Mesothelial cell of epicardium (in vitro differentiated cells): Measurements from ENCODE around the gene CBX4. TPM values are rescaled to one million over a fixed set of nuclear protein-coding genes. Genes with fewer than 3 reads are reported as not detected.

Source experiments
- DNase-seq, 2 experiments: peaks; one replicate each; pipeline ENCODE4 v3.0.0; 2021; ENCODE audit warnings: low spot score in 2 of 2; ENCODE audit not compliant: unreplicated experiment in 2 of 2
- H3K27ac Mint-ChIP-seq: 2 replicates; pipeline ENCODE4 v1.8.0; 2021; ENCODE audit warnings: mixed read lengths
- H3K27me3 Mint-ChIP-seq: 2 replicates; pipeline ENCODE4 v1.8.0; 2021; ENCODE audit warnings: low read depth, mixed read lengths
- H3K36me3 Mint-ChIP-seq: 2 replicates; pipeline ENCODE4 v1.8.0; 2021; ENCODE audit warnings: mixed read lengths
- H3K4me1 Mint-ChIP-seq: 2 replicates; pipeline ENCODE4 v1.8.0; 2021; ENCODE audit warnings: mixed read lengths
- H3K4me3 Mint-ChIP-seq: 2 replicates; pipeline ENCODE4 v1.8.0; 2021; ENCODE audit warnings: mild to moderate bottlenecking, moderate library complexity, mixed read lengths
- H3K9me3 Mint-ChIP-seq: 2 replicates; pipeline ENCODE4 v1.8.0; 2021; ENCODE audit warnings: mixed read lengths
- CTCF ChIP-seq: fragments of 200-600 bp; sonication (generic); IDR thresholded peaks from one replicate; pipeline ENCODE4 v1.5.0; 2021; ENCODE audit warnings: antibody characterized with exemption; ENCODE audit not compliant: unreplicated experiment
- total RNA-seq: library from RNA; stranded (reverse); gene quantifications from 3 replicates; pipeline ENCODE4 v1.2.1, GENCODE V29; 2021

Gene CBX4
- total RNA-seq, 1 donor from 2014 or later, result 32.1 TPM

GRCh38 chr17:79844869-79845600 lies 5.8 kb upstream of the CBX4 start:
- H3K36me3 Mint-ChIP-seq, result no peaks in the 10 kb centered on the region
- H3K27me3 Mint-ChIP-seq, result peaks cover 41% of the 10 kb centered on the region
- peaks cover 28% of the 10 kb centered on the region for H3K4me1 Mint-ChIP-seq
- H3K9me3 Mint-ChIP-seq, result no peaks in the 10 kb centered on the region
- peak overlapping the region; percentile 83 for H3K27ac Mint-ChIP-seq
- TF ChIP-seq CTCF, result peak; percentile 82
- no peak for DNase-seq
- H3K4me3 Mint-ChIP-seq, result peak overlapping the region; percentile 56

- Mint-ChIP-seq H3K9me3 (no peaks in the 10 kb centered on the region), H3K4me1 (peaks cover 27% of the 10 kb centered on the region), H3K36me3 (no peaks in the 10 kb centered on the region), H3K27me3 (peaks cover 44% of the 10 kb centered on the region), H3K27ac (peak overlapping the region; percentile 30), H3K4me3 (peak overlapping the region; percentile 72)
- DNase-seq, result no peak
- TF ChIP-seq CTCF, result no peak
Measured at GRCh38 chr17:79843816-79844800, 4.9 kb upstream of the CBX4 start.

GRCh38 chr17:79843474-79843815 lies 4.2 kb upstream of the CBX4 start:
- Mint-ChIP-seq H3K36me3 (no peaks in the 10 kb centered on the region), H3K4me3 (peak overlapping the region; percentile 72), H3K9me3 (no peaks in the 10 kb centered on the region), H3K4me1 (peaks cover 27% of the 10 kb centered on the region), H3K27ac (peak overlapping the region; percentile 30), H3K27me3 (peaks cover 44% of the 10 kb centered on the region)
- TF ChIP-seq CTCF, result no peak
- no peak for DNase-seq

- Mint-ChIP-seq H3K27me3 (peaks cover 41% of the 10 kb centered on the region), H3K4me3 (peak overlapping the region; percentile 45), H3K9me3 (no peaks in the 10 kb centered on the region), H3K4me1 (peaks cover 33% of the 10 kb centered on the region), H3K36me3 (no peaks in the 10 kb centered on the region), H3K27ac (no peak overlapping the region)
- DNase-seq, result no peak
- TF ChIP-seq CTCF, result no peak
Measured at GRCh38 chr17:79842656-79843473, 3.6 kb upstream of the CBX4 start.

GRCh38 chr17:79842136-79842655 lies 3.0 kb upstream of the CBX4 start:
- no peaks in the 10 kb centered on the region for H3K9me3 Mint-ChIP-seq
- no peaks in the 10 kb centered on the region for H3K36me3 Mint-ChIP-seq
- H3K4me1 Mint-ChIP-seq, result peaks cover 39% of the 10 kb centered on the region
- peak overlapping the region; percentile 24 for H3K4me3 Mint-ChIP-seq
- DNase-seq, result no peak
- H3K27me3 Mint-ChIP-seq, result peaks cover 39% of the 10 kb centered on the region
- no peak for TF ChIP-seq CTCF
- no peak overlapping the region for H3K27ac Mint-ChIP-seq
